Measurements from ENCODE around the gene VPS26A.
"Not testable (repeated sequence)": the region's sequence is repeated elsewhere in the genome, so short reads cannot be mapped to it uniquely, and the experiment has no call there.

The VPS26A gene

DNA sequence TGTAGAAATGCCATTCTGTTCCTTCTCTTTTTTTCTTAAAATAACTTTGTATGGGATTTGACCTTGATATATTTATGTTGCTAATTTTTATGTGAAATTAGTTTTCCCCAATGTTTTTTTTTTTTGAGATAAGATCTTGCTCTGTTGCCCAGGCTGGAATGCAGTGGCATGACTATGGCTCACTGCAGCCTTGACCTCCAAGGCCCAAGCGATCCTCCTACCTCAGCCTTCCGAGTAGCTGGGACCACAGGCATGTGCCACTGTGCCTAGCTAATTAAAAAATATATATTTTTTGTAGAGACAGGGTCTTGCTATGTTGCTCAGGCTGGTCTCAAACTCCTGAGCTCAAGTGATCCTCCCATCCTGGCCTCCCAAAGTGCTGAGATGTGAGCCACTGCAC, 16.0 kb downstream of the VPS26A start:
- Mint-ChIP-seq H3K4me3 (no peak overlapping the region), H3K9me3 (no peaks in the 10 kb centered on the region), H3K27me3 (no peaks in the 10 kb centered on the region), H3K27ac (no peak overlapping the region), H3K36me3 (ENCODE audit: low read depth) (peaks cover 30% of the 10 kb centered on the region), H3K4me1 (ENCODE audit: low read depth) (peaks cover 6% of the 10 kb centered on the region)

DNA sequence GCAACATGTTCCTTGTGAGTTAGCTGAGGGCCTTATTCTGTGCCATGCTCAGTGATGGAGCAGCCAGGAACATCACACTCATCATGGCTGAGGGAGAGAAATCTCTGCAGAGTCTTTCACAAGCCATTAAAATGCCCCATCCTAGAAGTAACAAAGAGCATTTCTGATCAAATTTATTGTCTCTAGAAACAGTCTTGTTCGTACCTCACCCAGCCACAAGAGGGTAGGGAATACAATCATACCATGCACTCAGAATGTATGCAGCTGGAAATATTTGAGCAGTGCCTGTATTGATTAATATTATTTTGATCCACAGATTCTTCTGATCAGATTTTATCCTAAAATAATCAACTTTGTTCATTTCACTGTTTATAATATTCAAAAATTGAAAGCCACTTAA, 17.3 kb downstream of the VPS26A start:
- Mint-ChIP-seq H3K4me1 (ENCODE audit: low read depth) (peaks cover 3% of the 10 kb centered on the region), H3K4me3 (no peak overlapping the region), H3K9me3 (no peaks in the 10 kb centered on the region), H3K27me3 (no peaks in the 10 kb centered on the region), H3K36me3 (ENCODE audit: low read depth) (peaks cover 21% of the 10 kb centered on the region), H3K27ac (no peak overlapping the region)

DNA sequence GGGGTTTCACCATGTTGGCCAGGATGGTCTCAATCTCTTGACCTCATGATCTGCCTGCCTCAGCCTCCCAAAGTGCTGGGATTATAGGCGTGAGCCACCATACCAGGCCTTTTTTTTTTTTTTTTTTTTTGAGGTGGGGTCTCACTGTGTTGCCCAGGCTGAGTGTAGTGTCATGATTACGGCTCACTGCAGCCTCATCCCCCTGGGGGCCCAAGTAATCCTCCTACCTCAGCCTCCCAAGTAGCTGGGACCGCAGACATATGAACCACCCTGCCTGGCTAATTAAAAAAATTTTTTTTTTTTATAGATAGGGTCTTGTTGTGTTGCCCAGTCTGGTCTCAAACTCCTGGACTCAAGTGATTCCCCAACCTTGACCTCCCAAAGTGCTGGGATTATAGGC, 18.1 kb downstream of the VPS26A start:
- H3K27ac Mint-ChIP-seq, H3K9me3 Mint-ChIP-seq, H3K4me3 Mint-ChIP-seq, H3K27me3 Mint-ChIP-seq: not testable (repeated sequence)
- Mint-ChIP-seq H3K36me3 (ENCODE audit: low read depth) (peaks cover 20% of the 10 kb centered on the region), H3K4me1 (ENCODE audit: low read depth) (peaks cover 10% of the 10 kb centered on the region)

DNA sequence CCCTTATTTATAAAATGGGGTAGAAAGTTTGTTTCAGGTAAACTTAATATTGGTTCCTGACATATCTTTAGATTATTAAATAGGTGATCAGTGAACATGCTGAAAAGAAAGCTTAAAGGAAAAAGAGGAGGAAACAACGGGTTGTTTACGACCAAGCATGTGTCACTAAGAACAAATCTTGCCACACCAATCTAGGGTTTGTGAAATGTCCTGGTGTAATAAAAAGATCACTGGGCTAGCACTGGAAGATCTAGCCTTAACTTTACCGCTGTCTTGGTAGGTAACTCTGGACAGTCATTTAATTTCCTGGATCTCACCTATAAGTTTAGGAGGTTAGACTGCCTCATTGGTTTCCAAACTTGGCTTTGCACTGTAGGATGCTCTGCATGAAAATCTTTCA, 19.0 kb downstream of the VPS26A start:
- H3K27ac Mint-ChIP-seq = no peak overlapping the region
- no peaks in the 10 kb centered on the region for H3K27me3 Mint-ChIP-seq
- H3K4me3 Mint-ChIP-seq = no peak overlapping the region
- H3K36me3 Mint-ChIP-seq (ENCODE audit: low read depth) = peaks cover 12% of the 10 kb centered on the region
- no peaks in the 10 kb centered on the region for H3K9me3 Mint-ChIP-seq
- H3K4me1 Mint-ChIP-seq (ENCODE audit: low read depth) = peaks cover 15% of the 10 kb centered on the region

DNA sequence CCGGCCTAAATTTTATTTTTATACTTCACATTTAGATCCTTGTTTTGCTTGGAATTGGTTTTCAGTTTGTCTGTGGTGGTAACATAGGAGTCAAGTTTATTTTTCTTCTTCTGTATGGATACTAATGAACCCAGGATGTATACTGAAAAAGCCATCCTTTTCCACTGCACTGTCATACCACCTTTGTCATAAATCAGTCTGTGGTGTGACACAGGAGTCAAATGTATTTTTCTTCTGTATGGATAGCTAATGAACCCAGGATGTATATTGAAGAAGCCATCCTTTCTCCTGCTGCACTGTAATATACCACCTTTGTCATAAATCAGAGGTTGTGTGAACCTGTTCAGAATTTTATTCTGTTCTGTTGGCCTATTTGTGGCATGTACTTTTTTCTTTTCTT, 21.4 kb downstream of the VPS26A start:
- no peak overlapping the region for H3K27ac Mint-ChIP-seq
- H3K27me3 Mint-ChIP-seq = no peaks in the 10 kb centered on the region
- peaks cover 17% of the 10 kb centered on the region for H3K4me1 Mint-ChIP-seq (ENCODE audit: low read depth)
- H3K4me3 Mint-ChIP-seq = no peak overlapping the region
- no peaks in the 10 kb centered on the region for H3K9me3 Mint-ChIP-seq
- peaks cover 8% of the 10 kb centered on the region for H3K36me3 Mint-ChIP-seq (ENCODE audit: low read depth)

DNA sequence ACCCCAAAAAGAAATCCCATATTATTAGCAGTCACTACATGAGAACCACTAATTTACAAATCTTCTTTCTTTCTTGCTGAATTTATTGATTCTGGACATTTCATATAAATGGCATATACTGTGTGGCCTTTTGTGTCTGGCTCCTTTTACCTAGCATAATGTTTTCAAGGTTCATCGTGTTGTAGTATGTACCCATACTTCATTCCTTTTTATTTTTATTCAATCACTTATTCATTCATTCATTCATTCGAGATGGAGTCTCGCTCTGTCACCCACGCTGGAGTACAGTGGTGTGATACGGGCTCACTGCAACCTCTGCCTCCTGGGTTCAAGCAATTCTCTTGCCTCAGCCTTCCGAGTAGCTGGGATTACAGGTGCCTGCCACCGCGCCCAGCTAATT, 21.9 kb downstream of the VPS26A start:
- Mint-ChIP-seq H3K27ac (no peak overlapping the region), H3K36me3 (ENCODE audit: low read depth) (peaks cover 8% of the 10 kb centered on the region)

DNA sequence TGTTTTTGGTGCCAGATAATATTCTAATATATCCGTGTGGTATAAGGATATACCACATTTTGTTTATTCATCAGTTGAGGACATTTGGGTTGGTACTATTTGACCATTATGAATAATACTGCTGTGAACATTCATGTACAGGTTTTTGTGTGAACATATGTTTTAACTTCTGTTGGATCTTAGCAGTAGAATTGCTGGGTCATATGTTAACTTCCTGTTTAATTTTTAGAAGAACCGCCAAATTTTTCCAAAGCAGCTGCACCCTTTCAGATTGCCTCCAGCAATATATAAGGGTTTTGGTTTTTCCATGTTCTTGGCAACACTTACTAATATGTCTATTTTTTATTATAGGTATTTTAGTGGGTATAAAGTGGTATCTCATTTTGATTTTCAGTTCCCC, 22.8 kb downstream of the VPS26A start:
- H3K27me3 Mint-ChIP-seq = no peaks in the 10 kb centered on the region
- no peaks in the 10 kb centered on the region for H3K9me3 Mint-ChIP-seq
- H3K27ac Mint-ChIP-seq = peak overlapping the region; percentile 0
- no peak overlapping the region for H3K4me3 Mint-ChIP-seq
- peaks cover 17% of the 10 kb centered on the region for H3K4me1 Mint-ChIP-seq (ENCODE audit: low read depth)
- H3K36me3 Mint-ChIP-seq (ENCODE audit: low read depth) = peaks cover 4% of the 10 kb centered on the region

More for the DNA sequence above, 21.9 kb downstream of the VPS26A start:
- H3K27me3 Mint-ChIP-seq = no peaks in the 10 kb centered on the region
- H3K4me1 Mint-ChIP-seq (ENCODE audit: low read depth) = peaks cover 17% of the 10 kb centered on the region
- H3K4me3 Mint-ChIP-seq = no peak overlapping the region
- no peaks in the 10 kb centered on the region for H3K9me3 Mint-ChIP-seq

DNA sequence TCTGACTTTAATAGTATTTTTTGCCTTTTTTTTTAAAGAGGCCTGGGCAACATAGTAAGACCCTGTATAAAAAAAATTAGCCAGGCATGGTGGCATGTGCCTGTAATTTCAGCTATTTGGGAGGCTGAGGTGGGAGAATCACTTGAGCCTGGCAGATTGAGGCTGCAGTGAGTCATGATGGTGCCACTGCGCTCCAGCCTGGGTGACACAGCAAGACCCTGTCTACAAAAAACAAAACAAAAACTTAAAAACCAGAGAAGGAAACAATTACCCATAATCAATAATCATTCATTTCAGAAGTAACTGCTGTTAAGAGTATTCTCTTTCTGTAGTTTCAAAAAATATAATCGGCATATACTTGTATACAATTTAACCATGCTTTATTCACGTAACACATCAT, 28.0 kb downstream of the VPS26A start:
- no peaks in the 10 kb centered on the region for H3K9me3 Mint-ChIP-seq
- H3K4me3 Mint-ChIP-seq = no peak overlapping the region
- no peaks in the 10 kb centered on the region for H3K27me3 Mint-ChIP-seq
- H3K4me1 Mint-ChIP-seq (ENCODE audit: low read depth) = peaks cover 14% of the 10 kb centered on the region
- H3K36me3 Mint-ChIP-seq (ENCODE audit: low read depth) = no peaks in the 10 kb centered on the region
- no peak overlapping the region for H3K27ac Mint-ChIP-seq

DNA sequence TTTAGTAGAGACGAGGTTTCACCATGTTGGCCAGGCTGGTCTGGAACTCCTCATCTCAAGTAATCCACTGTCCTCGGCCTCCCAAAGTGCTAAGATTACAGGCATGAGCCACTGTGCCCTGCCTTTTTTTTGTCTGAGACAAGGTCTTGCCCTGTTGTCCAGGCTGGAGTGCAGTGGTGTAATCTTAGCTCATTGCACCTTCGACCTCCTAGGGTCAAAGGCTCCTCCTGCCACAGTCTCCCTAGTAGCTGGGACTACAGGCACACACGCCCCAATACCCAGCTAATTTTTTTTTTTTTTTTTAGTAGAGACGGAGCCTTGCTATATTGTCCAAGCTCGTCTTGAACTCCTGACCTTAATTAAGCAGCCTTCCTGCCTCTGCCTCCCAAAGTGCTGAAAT, 29.2 kb downstream of the VPS26A start:
- Mint-ChIP-seq H3K27ac (no peak overlapping the region), H3K36me3 (ENCODE audit: low read depth) (peaks cover 10% of the 10 kb centered on the region), H3K9me3 (no peaks in the 10 kb centered on the region), H3K4me3 (no peak overlapping the region), H3K4me1 (ENCODE audit: low read depth) (peaks cover 9% of the 10 kb centered on the region), H3K27me3 (no peaks in the 10 kb centered on the region)

DNA sequence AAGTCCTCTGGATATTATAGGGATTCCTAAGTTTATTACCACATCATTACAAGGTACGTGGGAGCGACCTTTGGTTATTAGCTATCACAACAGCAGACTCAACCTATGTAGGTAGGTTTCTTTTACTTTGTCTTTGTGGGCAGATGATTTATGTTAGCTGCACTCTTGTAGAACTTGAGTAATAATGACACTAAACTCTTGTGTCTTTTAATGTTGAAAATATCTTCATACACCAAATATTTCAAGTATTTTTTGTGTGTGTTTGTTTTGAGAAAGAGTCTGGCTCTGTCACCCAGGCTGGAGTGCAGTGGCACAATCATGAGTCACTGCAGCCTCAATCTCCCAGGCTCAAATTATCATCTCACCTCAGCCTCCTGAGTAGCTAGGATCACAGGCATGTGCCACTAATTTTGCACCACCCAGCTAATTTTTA, 36.8 kb downstream of the VPS26A start:
- H3K27me3 Mint-ChIP-seq = no peaks in the 10 kb centered on the region
- H3K4me1 Mint-ChIP-seq (ENCODE audit: low read depth) = no peaks in the 10 kb centered on the region
- H3K4me3 Mint-ChIP-seq = no peak overlapping the region
- H3K27ac Mint-ChIP-seq = no peak overlapping the region
- peaks cover 35% of the 10 kb centered on the region for H3K36me3 Mint-ChIP-seq (ENCODE audit: low read depth)
- H3K9me3 Mint-ChIP-seq = no peaks in the 10 kb centered on the region

DNA sequence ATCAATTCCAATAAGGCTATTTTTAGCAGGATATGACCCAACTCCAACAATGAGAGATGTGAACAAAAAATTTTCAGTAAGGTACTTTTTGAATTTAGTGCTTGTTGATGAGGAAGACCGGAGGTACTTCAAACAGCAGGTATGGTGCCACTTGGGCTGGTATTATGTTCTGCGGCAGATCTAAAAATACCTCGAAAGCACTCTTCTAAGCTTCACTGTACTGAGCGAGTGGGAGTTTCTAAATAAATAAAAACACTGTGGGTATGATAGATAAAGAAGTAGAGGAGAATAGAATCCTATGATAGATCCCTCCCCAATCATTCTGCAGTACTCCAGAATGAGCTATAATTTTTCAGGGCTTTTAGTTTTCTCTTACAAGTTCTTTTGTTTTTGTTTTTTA, 44.5 kb downstream of the VPS26A start:
- H3K9me3 Mint-ChIP-seq = no peaks in the 10 kb centered on the region
- H3K27ac Mint-ChIP-seq = no peak overlapping the region
- H3K36me3 Mint-ChIP-seq (ENCODE audit: low read depth) = peaks cover 26% of the 10 kb centered on the region
- H3K27me3 Mint-ChIP-seq = no peaks in the 10 kb centered on the region
- no peaks in the 10 kb centered on the region for H3K4me1 Mint-ChIP-seq (ENCODE audit: low read depth)
- H3K4me3 Mint-ChIP-seq = no peak overlapping the region

DNA sequence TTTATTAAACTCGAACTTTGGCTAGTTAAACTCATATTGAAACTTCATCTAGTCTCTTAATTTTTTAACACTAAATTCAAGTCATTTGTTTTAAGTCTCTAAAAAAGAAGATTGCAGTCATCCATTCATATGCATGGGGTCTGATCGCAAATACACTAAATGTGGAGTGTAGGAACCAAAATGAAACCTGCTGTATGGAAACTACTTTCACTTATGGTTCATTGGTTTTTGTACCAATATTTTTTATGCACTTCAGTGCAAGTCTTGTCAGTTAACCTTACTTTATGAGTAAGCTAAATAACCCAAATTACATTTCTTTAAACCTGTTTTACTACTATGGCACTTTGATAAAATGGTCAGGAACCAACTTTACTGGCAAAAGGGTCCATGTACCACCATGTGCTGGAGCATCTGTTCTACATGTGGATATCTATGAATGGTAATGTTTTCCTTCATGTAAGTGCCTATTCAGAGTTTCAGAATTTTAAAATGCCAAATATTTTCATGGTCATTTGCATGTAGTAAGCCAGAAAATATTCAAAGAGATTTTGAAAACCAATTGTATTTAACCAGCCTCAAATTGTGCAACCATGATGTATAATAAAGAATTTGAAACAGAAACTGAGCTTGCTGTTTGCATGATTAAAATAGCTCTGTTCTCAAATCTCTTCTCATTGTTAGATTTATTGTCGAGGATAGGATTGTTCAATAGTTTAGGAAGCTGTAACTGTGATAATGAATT, 48.4 kb downstream of the VPS26A start:
- Mint-ChIP-seq H3K9me3 (no peaks in the 10 kb centered on the region), H3K36me3 (ENCODE audit: low read depth) (peaks cover 14% of the 10 kb centered on the region), H3K27ac (no peak overlapping the region), H3K4me3 (no peak overlapping the region), H3K4me1 (ENCODE audit: low read depth) (no peaks in the 10 kb centered on the region), H3K27me3 (no peaks in the 10 kb centered on the region)

DNA sequence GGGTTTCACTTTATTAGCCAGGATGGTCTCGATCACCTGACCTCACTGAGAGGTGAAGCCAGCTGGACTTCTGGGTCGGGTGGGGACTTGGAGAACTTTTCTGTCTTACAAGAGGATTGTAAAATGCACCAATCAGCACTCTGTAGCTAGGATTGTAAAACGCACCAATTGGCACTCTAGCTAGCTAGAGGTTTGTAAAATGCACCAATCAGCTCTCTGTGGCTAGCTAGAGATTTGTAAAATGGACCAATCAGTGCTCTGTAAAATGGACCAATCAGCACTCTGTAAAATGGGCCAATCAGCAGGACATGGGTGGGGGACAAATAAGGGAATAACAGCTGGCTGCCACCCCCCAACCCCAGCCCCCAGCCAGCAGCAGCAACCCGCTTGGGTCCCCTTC, 51.3 kb downstream of the VPS26A start:
- not testable (repeated sequence) for H3K27me3 Mint-ChIP-seq, H3K27ac Mint-ChIP-seq, H3K4me3 Mint-ChIP-seq, H3K9me3 Mint-ChIP-seq
- H3K36me3 Mint-ChIP-seq (ENCODE audit: low read depth) = peaks cover 11% of the 10 kb centered on the region
- H3K4me1 Mint-ChIP-seq (ENCODE audit: low read depth) = peaks cover 15% of the 10 kb centered on the region

DNA sequence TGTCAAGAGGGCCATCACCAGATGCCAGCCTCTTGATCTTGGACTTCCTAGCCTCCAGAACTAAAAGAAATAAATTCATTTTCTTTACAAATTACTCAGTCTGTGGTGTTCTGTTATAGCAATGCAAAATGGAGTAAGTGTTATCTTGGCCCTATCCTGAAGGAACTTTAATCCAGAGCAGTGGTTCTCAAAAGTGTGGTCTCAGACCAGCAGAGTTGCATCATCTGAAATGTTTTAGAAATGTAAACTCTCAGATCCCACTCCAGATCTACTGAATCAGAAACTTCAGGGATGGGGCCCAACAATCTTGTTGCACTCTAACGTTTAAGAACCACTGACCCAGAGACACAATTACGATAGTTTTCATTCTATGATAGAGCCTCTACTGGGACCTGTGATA, 52.8 kb downstream of the VPS26A start:
- Mint-ChIP-seq H3K4me1 (ENCODE audit: low read depth) (peaks cover 26% of the 10 kb centered on the region), H3K27ac (no peak overlapping the region), H3K4me3 (no peak overlapping the region), H3K9me3 (no peaks in the 10 kb centered on the region), H3K27me3 (no peaks in the 10 kb centered on the region), H3K36me3 (ENCODE audit: low read depth) (no peaks in the 10 kb centered on the region)

DNA sequence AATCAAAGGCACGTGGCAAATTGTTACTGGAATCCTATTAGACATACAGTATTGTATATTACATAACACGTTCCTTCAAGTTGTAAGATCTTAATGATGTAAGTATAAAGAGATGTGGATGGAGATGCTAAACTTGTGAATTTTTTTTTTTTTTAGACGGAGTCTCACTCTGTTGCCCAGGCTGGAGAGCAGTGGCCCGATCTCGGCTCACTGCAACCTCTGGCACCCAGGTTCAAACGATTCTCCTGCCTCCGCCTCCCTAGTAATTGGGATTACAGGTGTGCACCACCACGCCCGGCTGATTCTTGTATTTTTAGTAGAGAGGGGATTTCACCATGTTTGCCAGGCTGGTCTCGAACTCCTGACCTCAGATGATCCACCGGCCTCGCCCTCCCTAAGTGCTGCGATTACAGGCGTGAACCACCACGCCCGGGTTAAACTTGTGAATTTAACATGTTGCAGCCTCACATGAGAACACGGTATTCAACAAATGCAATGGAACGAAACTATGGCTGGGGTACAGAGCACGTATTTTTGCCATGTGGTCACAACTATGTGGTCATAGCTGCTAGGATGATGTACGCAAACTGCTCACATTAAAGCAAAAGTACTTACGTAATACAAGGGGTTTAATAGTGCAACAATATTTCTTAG, 55.2 kb downstream of the VPS26A start:
- Mint-ChIP-seq H3K4me1 (ENCODE audit: low read depth) (peaks cover 39% of the 10 kb centered on the region), H3K27ac (peak overlapping the region; percentile 100), H3K27me3 (no peaks in the 10 kb centered on the region), H3K9me3 (no peaks in the 10 kb centered on the region), H3K36me3 (ENCODE audit: low read depth) (peaks cover 9% of the 10 kb centered on the region), H3K4me3 (peak overlapping the region; percentile 95)

Measured in stimulated activated naive CD8-positive, alpha-beta T cell treated with anti-CD3 and anti-CD28 coated beads, Interleukin-15, Interleukin-2, amounts not matched to agents 100 ng/mL and 50 ng/mL, for 24 hours (primary cell).